ENCODE measurements around the gene PTPRT.

GRCh38 chr20:43028470-43028869 lies 161.2 kb downstream of the PTPRT start:
- TF ChIP-seq CTCF (conservative IDR thresholded peaks at IDR 0.05 in 1 of 2, IDR thresholded peaks at IDR 0.05 in 1 of 2; ENCODE audit: low read depth in 1 of 2, low read length in 2 of 2): no peak
- TF ChIP-seq EZH2 (IDR thresholded peaks at IDR 0.05; ENCODE audit: low read length, missing control alignments): no peak
